NCI-H146 (cell line): Measurements from ENCODE around the gene LMAN2L.
A peak's percentile ranks its signal among the peaks of the same experiment; 100 is the strongest.

Experiments used
- DNase-seq: peaks from one replicate; lab custom pipeline; 2025; lab: John Stamatoyannopoulos, UW

Gene LMAN2L

GRCh38 chr2:96760036-96760985 is 20.4 kb upstream of the LMAN2L start, which contains the start of gene CNNM4:
Gene CNNM4, plus strand, starts transcription at chr2:96760902. Its CDS starts 98 bp downstream, at chr2:96761000.
- DNase-seq, result peak; percentile 96

GRCh38 chr2:96759548-96759947 is 19.7 kb upstream of the LMAN2L start:
- DNase-seq, result no peak

GRCh38 chr2:96758987-96759386 is 19.1 kb upstream of the LMAN2L start:
- no peak for DNase-seq

- no peak for DNase-seq
These were observed 17.6 kb upstream of the LMAN2L start for GRCh38 chr2:96757477-96757860.

- no peak for DNase-seq
These were observed 17.1 kb upstream of the LMAN2L start for GRCh38 chr2:96756788-96757476.

- DNase-seq, result no peak
These were observed 14.5 kb upstream of the LMAN2L start for GRCh38 chr2:96754317-96754716.

GRCh38 chr2:96753661-96754282 is 13.9 kb upstream of the LMAN2L start:
- DNase-seq, result no peak

- DNase-seq, result no peak
These were observed 11.9 kb upstream of the LMAN2L start for GRCh38 chr2:96751800-96752199.

GRCh38 chr2:96747061-96747617 is 7.3 kb upstream of the LMAN2L start:
- DNase-seq, result no peak

- DNase-seq, result no peak
These were observed 710 bp downstream of the LMAN2L start for GRCh38 chr2:96739076-96739632.

- no peak for DNase-seq
These were observed 2.0 kb downstream of the LMAN2L start for GRCh38 chr2:96737831-96738230.

GRCh38 chr2:96737251-96737650 is 2.6 kb downstream of the LMAN2L start:
- DNase-seq, result no peak

- no peak for DNase-seq
These were observed 4.8 kb downstream of the LMAN2L start for GRCh38 chr2:96734880-96735583.

GRCh38 chr2:96733931-96734330 is 5.9 kb downstream of the LMAN2L start:
- DNase-seq, result no peak

- DNase-seq, result no peak
These were observed 9.7 kb downstream of the LMAN2L start for GRCh38 chr2:96730212-96730611.

- no peak for DNase-seq
These were observed 10.1 kb downstream of the LMAN2L start for GRCh38 chr2:96729748-96730147.

- DNase-seq, result no peak
These were observed 12.4 kb downstream of the LMAN2L start for GRCh38 chr2:96727431-96727830.

- no peak for DNase-seq
These were observed 13.7 kb downstream of the LMAN2L start for GRCh38 chr2:96726131-96726530.

- DNase-seq, result no peak
These were observed 23.5 kb downstream of the LMAN2L start for GRCh38 chr2:96716388-96716787.

GRCh38 chr2:96715658-96716057 is 24.2 kb downstream of the LMAN2L start:
- peak; percentile 18 for DNase-seq

- no peak for DNase-seq
These were observed 28.9 kb downstream of the LMAN2L start for GRCh38 chr2:96710985-96711384.
